BJ (cell line): ENCODE measurements around the gene LAMA4. TPM values are rescaled to one million over a fixed set of nuclear protein-coding genes. Genes with fewer than 3 reads are reported as not detected.

Source experiments
- CTCF ChIA-PET: fragments of 350-600 bp; formaldehyde crosslinking; extraction: SDS; loops from one replicate; lab custom pipeline; 2021; ENCODE audit warnings: antibody characterized with exemption, inconsistent platforms; lab: Yijun Ruan, JAX
- POLR2A ChIA-PET: fragments of 300-600 bp; sonication (Branson Sonifier 250); formaldehyde crosslinking; extraction: SDS; loops from one replicate; lab custom pipeline; 2021; ENCODE audit warnings: antibody characterized with exemption; lab: Charles Lee
- DNase-seq: peaks from one replicate; pipeline ENCODE4 v3.0.0-alpha.2; 2011; ENCODE audit warnings: low read depth
- H3K27me3 ChIP-seq: 2 replicates; pipeline ENCODE4 v1.6.0; 2011; ENCODE audit warnings: low read length; ENCODE audit not compliant: control insufficient read depth, insufficient read depth
- H3K36me3 ChIP-seq: 2 replicates; pipeline ENCODE4 v1.5.1; 2011; ENCODE audit warnings: low read length; ENCODE audit not compliant: control insufficient read depth, insufficient read depth
- H3K4me3 ChIP-seq: 2 replicates; pipeline ENCODE4 v1.5.1; 2011; ENCODE audit warnings: low read depth, mild to moderate bottlenecking, control low read depth, low read length
- CTCF ChIP-seq: IDR thresholded peaks from 2 replicates; pipeline ENCODE4 v1.5.1; 2011; ENCODE audit warnings: low read depth, mild to moderate bottlenecking, control low read depth, inconsistent platforms, low read length, moderate library complexity; ENCODE audit not compliant: insufficient read depth
- polyA plus RNA-seq: library from polyadenylated mRNA; depleted of rRNA; stranded (reverse); fragments of >200 nt; gene quantifications from 2 replicates; pipeline ENCODE4 v1.2.3, GENCODE V29; 2011

Gene LAMA4
- polyA plus RNA-seq, 1 experiment: 301 TPM

DNA sequence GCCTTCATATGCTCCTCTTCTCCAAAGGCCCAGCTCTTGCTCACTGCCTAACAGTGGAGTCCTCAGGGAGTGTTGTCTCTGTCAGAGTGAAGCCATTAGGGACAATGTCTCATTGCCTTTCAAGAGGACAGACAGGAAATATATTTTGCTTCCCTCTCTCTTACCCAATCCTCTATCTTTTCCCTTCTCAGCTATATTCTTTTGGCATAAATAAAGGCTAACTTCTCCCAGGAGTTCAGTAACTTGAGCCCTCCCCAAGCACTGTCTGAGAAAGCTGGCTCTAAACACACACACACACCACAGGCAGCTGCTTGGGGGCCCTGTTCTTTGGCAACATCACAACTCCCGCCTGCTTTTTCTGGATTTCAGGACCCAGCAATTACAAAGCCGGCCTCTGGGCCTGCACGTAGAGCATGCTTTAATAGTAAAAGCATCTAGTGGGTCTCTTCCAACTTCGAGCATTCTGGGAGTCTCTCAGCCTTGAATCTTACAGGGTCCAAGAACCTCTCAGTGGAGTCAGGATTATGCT is 34.7 kb upstream of the LAMA4 start:
- H3K4me3 ChIP-seq: no peak overlapping the region
- H3K36me3 ChIP-seq: no peaks in the 10 kb centered on the region
- no peak for DNase-seq
- TF ChIP-seq CTCF: no peak
- ChIA-PET CTCF (interaction anchor here (0.7 to 1.3 kb wide), 2 partner anchors 109 to 202 kb away, joined by 3 to 4 read pairs; no protein-coding TSS in a partner anchor), POLR2A (interaction anchor here (1.8 kb wide), 1 partner anchor 9 kb away, joined by 8 read pairs; no protein-coding TSS in a partner anchor)
- H3K27me3 ChIP-seq: no peaks in the 10 kb centered on the region; the same call in 1 of the 2 replicates

GRCh38 chr6:112288475-112288874 is 34.1 kb upstream of the LAMA4 start:
- H3K36me3 ChIP-seq: no peaks in the 10 kb centered on the region
- no peak overlapping the region for H3K4me3 ChIP-seq
- ChIA-PET POLR2A (interaction anchor here (1.8 kb wide), 1 partner anchor 10 kb away, joined by 8 read pairs; no protein-coding TSS in a partner anchor), CTCF (interaction anchor here (1.3 kb wide), 1 partner anchor 108 kb away, joined by 4 read pairs; no protein-coding TSS in a partner anchor)
- no peaks in the 10 kb centered on the region; the same call in 1 of the 2 replicates for H3K27me3 ChIP-seq
- no peak for DNase-seq
- TF ChIP-seq CTCF: no peak

GRCh38 chr6:112287577-112288225 is 33.3 kb upstream of the LAMA4 start:
- H3K27me3 ChIP-seq: no peaks in the 10 kb centered on the region; the same call in 1 of the 2 replicates
- no peaks in the 10 kb centered on the region for H3K36me3 ChIP-seq
- H3K4me3 ChIP-seq: no peak overlapping the region
- POLR2A ChIA-PET: no interaction called here
- DNase-seq: no peak
- CTCF ChIA-PET: no interaction called here
- TF ChIP-seq CTCF: no peak

DNA sequence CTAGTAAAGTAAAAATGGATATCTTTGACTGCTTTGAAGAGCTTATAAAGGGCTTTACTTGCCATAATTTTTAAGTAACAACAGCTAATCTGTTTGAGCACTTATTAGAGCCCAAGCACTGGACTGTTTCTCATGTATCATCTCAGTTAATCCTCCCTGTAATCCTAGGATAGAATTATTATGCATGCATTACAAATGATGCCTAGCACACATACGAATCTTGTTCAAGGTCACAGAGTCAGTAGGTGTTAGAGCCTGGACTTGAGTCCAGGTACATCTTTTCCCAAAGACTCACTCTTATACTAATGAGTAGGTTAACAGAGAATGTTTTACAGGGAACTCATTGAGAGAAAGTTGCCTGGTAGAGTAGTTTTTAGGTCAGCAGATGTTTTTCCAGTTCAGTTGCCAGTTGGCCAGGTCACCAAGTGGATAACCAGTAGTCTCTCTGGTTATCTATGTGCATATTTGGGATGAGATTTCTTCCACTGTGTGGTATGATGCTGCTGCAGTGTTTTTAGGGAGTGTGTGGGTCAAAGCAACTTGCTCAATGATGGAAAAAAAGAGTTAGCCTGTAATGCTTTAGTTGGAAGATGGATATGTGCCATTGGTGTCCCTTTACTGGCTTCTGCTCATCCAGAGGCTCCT is 32.3 kb upstream of the LAMA4 start:
- H3K36me3 ChIP-seq: no peaks in the 10 kb centered on the region
- no peak overlapping the region for H3K4me3 ChIP-seq
- no peaks in the 10 kb centered on the region; the same call in 1 of the 2 replicates for H3K27me3 ChIP-seq
- POLR2A ChIA-PET: no interaction called here
- CTCF ChIA-PET: interaction anchor here (1.6 to 3.1 kb wide), 2 partner anchors 9 to 85 kb away, joined by 4 to 8 read pairs; no protein-coding TSS in a partner anchor
- no peak for DNase-seq
- no peak for TF ChIP-seq CTCF

- CTCF ChIA-PET: interaction anchor here (1.6 to 3.1 kb wide), 2 partner anchors 9 to 86 kb away, joined by 4 to 8 read pairs; no protein-coding TSS in a partner anchor
- no peaks in the 10 kb centered on the region; the same call in 1 of the 2 replicates for H3K27me3 ChIP-seq
- DNase-seq: no peak
- no peak overlapping the region for H3K4me3 ChIP-seq
- no peak for TF ChIP-seq CTCF
- POLR2A ChIA-PET: interaction anchor here (0.6 kb wide), 1 partner anchor 1857 kb away, joined by 3 read pairs; no protein-coding TSS in a partner anchor
- no peaks in the 10 kb centered on the region for H3K36me3 ChIP-seq
Measured at GRCh38 chr6:112286010-112286409, 31.6 kb upstream of the LAMA4 start.
